Measurements from ENCODE around the gene TRIM24. TPM values are rescaled to one million over a fixed set of nuclear protein-coding genes. Genes with fewer than 3 reads are reported as not detected.

TRIM24 gene
- total RNA-seq, 1 experiment from 2014 or later = 10.2 TPM

DNA sequence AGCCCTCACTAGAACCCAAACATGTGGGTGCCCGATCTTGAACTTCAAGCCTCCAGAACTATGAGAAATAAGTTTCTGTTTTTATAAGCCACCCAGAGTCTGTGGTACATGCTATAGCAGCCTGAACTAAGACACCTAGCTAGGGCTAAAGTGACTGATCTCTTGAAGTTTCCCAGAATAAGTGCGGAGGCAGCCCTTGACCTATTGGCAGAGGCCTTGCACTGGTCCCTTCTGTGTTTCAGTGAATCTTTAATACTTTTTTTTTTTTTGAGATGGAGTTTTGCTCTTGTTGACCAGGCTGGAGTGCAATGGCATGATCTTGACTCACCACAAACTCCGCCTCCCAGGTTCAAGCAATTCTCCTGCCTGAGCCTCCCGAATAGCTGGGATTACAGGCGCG lies 156.0 kb downstream of the TRIM24 start:
- no peaks in the 10 kb centered on the region for H3K36me3 Mint-ChIP-seq (ENCODE audit: insufficient read depth, unreplicated experiment)
- H3K27ac Mint-ChIP-seq (ENCODE audit: low read depth, unreplicated experiment) = no peak overlapping the region
- no TSS peak for BruUV-seq (replicated peaks)
- H3K9me3 Mint-ChIP-seq (ENCODE audit: unreplicated experiment) = no peaks in the 10 kb centered on the region
- ChIA-PET POLR2A (no interaction called here), CTCF (interaction anchor here (0.6 to 0.7 kb wide), 2 partner anchors 32 to 1899 kb away, joined by 3 read pairs; no protein-coding TSS in a partner anchor)
- H3K27me3 Mint-ChIP-seq (ENCODE audit: insufficient read depth, unreplicated experiment) = no peaks in the 10 kb centered on the region
- DNase-seq (ENCODE audit: unreplicated experiment) = no peak
- peaks cover 5% of the 10 kb centered on the region for H3K4me1 Mint-ChIP-seq (ENCODE audit: insufficient read depth, unreplicated experiment)
- no peak for TF ChIP-seq CTCF (IDR thresholded peaks at IDR 0.05; ENCODE audit: unreplicated experiment)
- intact Hi-C loops (cut with micrococcal nuclease) = no loop called here
- no peak overlapping the region for H3K4me3 Mint-ChIP-seq (ENCODE audit: unreplicated experiment)

GRCh38 chr7:138618506-138618905 lies 158.4 kb downstream of the TRIM24 start:
- DNase-seq (ENCODE audit: unreplicated experiment) = no peak
- Mint-ChIP-seq H3K36me3 (ENCODE audit: insufficient read depth, unreplicated experiment) (no peaks in the 10 kb centered on the region), H3K9me3 (ENCODE audit: unreplicated experiment) (no peaks in the 10 kb centered on the region), H3K27ac (ENCODE audit: low read depth, unreplicated experiment) (no peak overlapping the region), H3K4me3 (ENCODE audit: unreplicated experiment) (no peak overlapping the region), H3K4me1 (ENCODE audit: insufficient read depth, unreplicated experiment) (peaks cover 5% of the 10 kb centered on the region), H3K27me3 (ENCODE audit: insufficient read depth, unreplicated experiment) (no peaks in the 10 kb centered on the region)
- BruUV-seq (replicated peaks) = no TSS peak
- CTCF ChIA-PET = no interaction called here
- TF ChIP-seq CTCF (IDR thresholded peaks at IDR 0.05; ENCODE audit: unreplicated experiment) = no peak
- intact Hi-C loops (cut with micrococcal nuclease) = no loop called here
- POLR2A ChIA-PET = no interaction called here

DNA sequence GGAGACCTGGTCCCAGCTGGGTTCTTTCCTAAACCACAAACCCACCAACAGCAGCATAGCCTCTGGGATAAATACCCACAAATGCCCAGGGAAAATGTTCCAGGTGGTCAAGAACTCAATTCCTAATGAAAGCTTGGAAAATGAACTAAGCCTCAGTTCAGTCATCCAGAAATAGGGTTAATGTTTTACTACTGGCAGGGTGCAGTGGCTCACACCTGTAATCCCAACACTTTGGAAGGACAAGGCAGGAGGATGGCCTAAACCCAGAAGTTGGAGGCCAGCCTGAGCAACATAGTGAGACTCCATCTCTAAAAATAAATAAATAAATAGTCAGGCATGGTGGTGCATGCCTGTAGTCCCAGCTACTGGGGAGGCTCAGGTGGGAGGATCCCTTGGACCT lies 158.9 kb downstream of the TRIM24 start:
- Mint-ChIP-seq H3K4me1 (ENCODE audit: insufficient read depth, unreplicated experiment) (peaks cover 5% of the 10 kb centered on the region), H3K9me3 (ENCODE audit: unreplicated experiment) (no peaks in the 10 kb centered on the region), H3K36me3 (ENCODE audit: insufficient read depth, unreplicated experiment) (no peaks in the 10 kb centered on the region), H3K27me3 (ENCODE audit: insufficient read depth, unreplicated experiment) (no peaks in the 10 kb centered on the region), H3K4me3 (ENCODE audit: unreplicated experiment) (no peak overlapping the region), H3K27ac (ENCODE audit: low read depth, unreplicated experiment) (no peak overlapping the region)
- intact Hi-C loops (cut with micrococcal nuclease) = no loop called here
- BruUV-seq (replicated peaks) = no TSS peak
- DNase-seq (ENCODE audit: unreplicated experiment) = no peak
- no peak for TF ChIP-seq CTCF (IDR thresholded peaks at IDR 0.05; ENCODE audit: unreplicated experiment)
- POLR2A ChIA-PET = no interaction called here
- CTCF ChIA-PET = no interaction called here

DNA sequence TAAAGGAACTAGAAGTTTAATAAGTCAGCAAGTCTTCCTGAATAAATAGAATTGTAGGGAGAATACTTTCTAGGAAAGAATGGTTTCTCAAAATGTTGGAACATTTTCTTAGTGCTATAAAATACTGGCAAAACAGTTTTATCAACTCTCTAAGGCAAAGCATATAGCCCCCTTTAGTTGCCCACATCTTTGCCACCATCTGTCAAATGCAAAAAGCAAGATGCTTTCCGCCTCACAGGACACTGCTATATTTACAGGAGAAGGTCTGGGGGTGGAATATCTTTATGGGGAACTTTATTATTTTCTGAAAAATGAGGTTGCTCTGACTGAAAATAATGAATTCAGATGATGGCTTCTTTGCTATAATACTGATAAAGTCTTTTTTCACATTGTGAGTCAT lies 162.8 kb downstream of the TRIM24 start:
- Mint-ChIP-seq H3K9me3 (ENCODE audit: unreplicated experiment) (no peaks in the 10 kb centered on the region), H3K4me3 (ENCODE audit: unreplicated experiment) (no peak overlapping the region), H3K36me3 (ENCODE audit: insufficient read depth, unreplicated experiment) (no peaks in the 10 kb centered on the region), H3K27ac (ENCODE audit: low read depth, unreplicated experiment) (no peak overlapping the region), H3K4me1 (ENCODE audit: insufficient read depth, unreplicated experiment) (peaks cover 11% of the 10 kb centered on the region), H3K27me3 (ENCODE audit: insufficient read depth, unreplicated experiment) (no peaks in the 10 kb centered on the region)
- POLR2A ChIA-PET = no interaction called here
- no TSS peak for BruUV-seq (replicated peaks)
- intact Hi-C loops (cut with micrococcal nuclease) = no loop called here
- CTCF ChIA-PET = no interaction called here
- DNase-seq (ENCODE audit: unreplicated experiment) = no peak
- TF ChIP-seq CTCF (IDR thresholded peaks at IDR 0.05; ENCODE audit: unreplicated experiment) = no peak
